Measurements from ENCODE around the gene KIFBP. TPM values are rescaled to one million over a fixed set of nuclear protein-coding genes. Genes with fewer than 3 reads are reported as not detected.
A peak's percentile ranks its signal among the peaks of the same experiment; 100 is the strongest.

Gene KIFBP
- polyA plus RNA-seq, 1 of the 3 experiments (the other 2 are of a cell fraction) = 16.9 TPM

DNA sequence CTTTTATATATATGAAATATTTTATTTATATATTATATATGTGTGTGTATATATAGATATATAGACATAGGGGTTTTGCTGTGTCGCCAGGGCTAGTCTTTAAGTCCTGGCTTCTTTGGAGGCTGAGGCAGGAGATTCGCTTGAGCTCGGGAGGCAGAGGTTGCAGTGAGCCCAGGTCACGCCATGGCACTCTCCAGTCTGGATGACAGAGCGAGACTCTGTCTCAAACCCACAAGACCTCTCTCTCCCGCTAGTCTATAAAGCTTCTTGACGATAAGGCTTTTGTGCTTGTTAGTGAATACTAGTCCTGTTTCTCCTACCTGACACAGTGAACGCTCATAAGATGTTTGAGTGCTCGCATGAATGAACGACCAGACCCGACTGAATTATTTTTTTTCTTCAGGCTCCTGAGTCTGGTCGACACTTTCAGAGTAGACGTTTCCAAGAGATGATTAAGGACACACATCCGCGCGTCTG lies 33.2 kb upstream of the KIFBP start (continued):
- TF ChIP-seq GATA2 (CRISPR knock-in tag; IDR thresholded peaks at IDR 0.05) = no peak
- no peak for TF ChIP-seq ELF1 (IDR thresholded peaks at IDR 0.05)

GRCh38 chr10:68955832-68956532 lies 32.6 kb upstream of the KIFBP start, which contains the start of gene DDX21:
DDX21 (plus strand) TSS chr10:68956170; CDS start chr10:68956226, 56 bp downstream.
- TF ChIP-seq TCF12 (IDR thresholded peaks at IDR 0.05) (peak; percentile 19; the same call in 1 of the 2 replicates), SIN3A (IDR thresholded peaks at IDR 0.05; ENCODE audit: borderline replicate concordance, low read depth, low read length) (peak; percentile 96; the same call in 1 of the 2 replicates), TAF1 (IDR thresholded peaks at IDR 0.05; ENCODE audit: borderline replicate concordance, low read depth, low read length) (peak; percentile 70; the same call in 1 of the 2 replicates), CTCF (IDR thresholded peaks at IDR 0.05) (peak; percentile 76), ELF1 (IDR thresholded peaks at IDR 0.05) (peak; percentile 98), RXRA (IDR thresholded peaks at IDR 0.05; ENCODE audit: borderline replicate concordance, low read depth) (no peak), IRF3 (IDR thresholded peaks at IDR 0.05; ENCODE audit: low read depth, low read length) (no peak), YY1 (IDR thresholded peaks at IDR 0.05; ENCODE audit: low read depth) (peak; percentile 68; the same call in 1 of the 2 replicates), GABPA (IDR thresholded peaks at IDR 0.05; ENCODE audit: low read depth) (peak; percentile 99), REST (IDR thresholded peaks at IDR 0.05; ENCODE audit: low read depth, low read length) (0 out of 2 replicates have a peak, but pooled peaks have one; percentile 36), FOSL2 (IDR thresholded peaks at IDR 0.05; ENCODE audit: borderline replicate concordance, low read depth) (no peak), USF1 (IDR thresholded peaks at IDR 0.05; ENCODE audit: borderline replicate concordance, low read depth) (no peak), POLR2AphosphoS5 (IDR thresholded peaks at IDR 0.05; ENCODE audit: low read depth, low read length) (peak; percentile 91), MXI1 (IDR thresholded peaks at IDR 0.05; ENCODE audit: low read depth, low read length) (peak; percentile 95)
- TF ChIP-seq, protein P1, sequence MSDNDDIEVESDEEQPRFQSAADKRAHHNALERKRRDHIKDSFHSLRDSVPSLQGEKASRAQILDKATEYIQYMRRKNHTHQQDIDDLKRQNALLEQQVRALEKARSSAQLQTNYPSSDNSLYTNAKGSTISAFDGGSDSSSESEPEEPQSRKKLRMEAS (IDR thresholded peaks at IDR 0.05; ENCODE audit: low read depth) = peak; percentile 100
- Histone ChIP-seq H4K20me1 (ENCODE audit: insufficient read depth) (peaks cover 39% of the 10 kb centered on the region), H3K9me3 (no peaks in the 10 kb centered on the region), H2AFZ (ENCODE audit: low read depth) (peak within 1 kb of the TSS; percentile 95), H3K79me2 (ENCODE audit: insufficient read depth) (peaks cover 55% of the 10 kb centered on the region), H3K4me1 (ENCODE audit: control insufficient read depth in 1 of 2, insufficient read depth in 2 of 2, low read depth in 1 of 2, low read length in 1 of 2) (peaks cover 0 to 6% of the 10 kb centered on the region in 2 experiments; a peak in 2 of 4 replicates), H3K9me2 (no peaks in the 10 kb centered on the region), H3K9ac (peak within 1 kb of the TSS; percentile 89), H3K27me3 (ENCODE audit: insufficient read depth) (no peaks in the 10 kb centered on the region), H3K4me2 (peak within 1 kb of the TSS; percentile 95), H3K4me3 (ENCODE audit: low read depth in 2 of 2, low read length in 1 of 2) (peak within 1 kb of the TSS; percentile 79 to 94), H3K36me3 (replicated peaks in 1 of 2; ENCODE audit: control insufficient read depth in 1 of 2, insufficient read depth in 2 of 2, low read length in 1 of 2) (peaks cover 12 to 23% of the 10 kb centered on the region in 2 experiments), H3F3A (replicated peaks; ENCODE audit: insufficient read depth) (peaks cover 27% of the 10 kb centered on the region), H3K27ac (ENCODE audit: low read depth in 2 of 2, low read length in 1 of 2) (peak within 1 kb of the TSS; percentile 91 to 94)
- POLR2A ChIA-PET = interaction anchor here (0.8 to 2.0 kb wide), 12 partner anchors 12 to 1191 kb away, joined by 3 to 9 read pairs (median 4); partner anchors contain the start of genes CCAR1, DDX50, SUPV3L1 and TYSND1
- DNase-seq = peak; percentile 95
- CTCF ChIA-PET = interaction anchor here (0.7 to 2.0 kb wide), 12 partner anchors 9 to 145 kb away, joined by 3 to 9 read pairs (median 5); no protein-coding TSS in a partner anchor
- WGBS (ENCODE audit: low lambda C conversion rate) = 1% methylated on average over 27 of the region's 53 CpGs
